Testis (tissue), 2 donors: Measurements from ENCODE around the gene SPATS2L.

Experiments
- POLR2A ChIP-seq: fragments of 450-650 bp; IDR thresholded peaks from one replicate; pipeline ENCODE4 v1.6.1; 2017; ENCODE audit warnings: antibody characterized with exemption, mild to moderate bottlenecking, moderate library complexity
- TF ChIP-seq, protein P1 (sequence below), 3 experiments: fragments of 450-650 bp in 2 of 3; fragments of 200-600 bp in 1 of 3; sonication (generic) in 1 of 3; IDR thresholded peaks; one replicate each; pipeline ENCODE4 v1.5.1; 2016 to 2019; ENCODE audit warnings: antibody characterized with exemption in 3 of 3, mild to moderate bottlenecking in 2 of 3, moderate library complexity in 1 of 3

DNA sequence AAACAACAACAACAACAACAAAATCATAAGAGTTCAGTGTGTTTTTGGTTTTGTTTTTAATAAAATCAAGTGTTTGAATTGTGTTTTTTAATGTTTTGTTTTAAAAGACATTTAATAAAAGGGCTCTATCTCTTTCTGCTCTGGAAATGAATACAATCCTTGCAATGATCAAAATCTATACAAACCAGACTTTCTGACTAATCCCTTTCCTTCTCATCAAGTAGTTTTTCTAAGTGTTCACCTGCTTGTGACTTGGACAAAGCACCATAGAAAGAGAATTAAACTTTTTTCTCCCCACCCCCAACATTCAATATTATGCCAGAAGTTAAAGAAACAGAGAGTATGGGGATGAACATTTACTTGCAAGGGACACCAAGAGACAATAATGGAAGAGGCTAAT lies 142.0 kb downstream of the SPATS2L start:
- no peak for TF ChIP-seq POLR2A
- TF ChIP-seq, protein P1, sequence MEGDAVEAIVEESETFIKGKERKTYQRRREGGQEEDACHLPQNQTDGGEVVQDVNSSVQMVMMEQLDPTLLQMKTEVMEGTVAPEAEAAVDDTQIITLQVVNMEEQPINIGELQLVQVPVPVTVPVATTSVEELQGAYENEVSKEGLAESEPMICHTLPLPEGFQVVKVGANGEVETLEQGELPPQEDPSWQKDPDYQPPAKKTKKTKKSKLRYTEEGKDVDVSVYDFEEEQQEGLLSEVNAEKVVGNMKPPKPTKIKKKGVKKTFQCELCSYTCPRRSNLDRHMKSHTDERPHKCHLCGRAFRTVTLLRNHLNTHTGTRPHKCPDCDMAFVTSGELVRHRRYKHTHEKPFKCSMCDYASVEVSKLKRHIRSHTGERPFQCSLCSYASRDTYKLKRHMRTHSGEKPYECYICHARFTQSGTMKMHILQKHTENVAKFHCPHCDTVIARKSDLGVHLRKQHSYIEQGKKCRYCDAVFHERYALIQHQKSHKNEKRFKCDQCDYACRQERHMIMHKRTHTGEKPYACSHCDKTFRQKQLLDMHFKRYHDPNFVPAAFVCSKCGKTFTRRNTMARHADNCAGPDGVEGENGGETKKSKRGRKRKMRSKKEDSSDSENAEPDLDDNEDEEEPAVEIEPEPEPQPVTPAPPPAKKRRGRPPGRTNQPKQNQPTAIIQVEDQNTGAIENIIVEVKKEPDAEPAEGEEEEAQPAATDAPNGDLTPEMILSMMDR (IDR thresholded peaks at IDR 0.05): no peak
